Neural cell (in vitro differentiated cells): ENCODE data around the gene SREBF1.

Experiments
- POLR2AphosphoS5 ChIP-seq: IDR thresholded peaks from 2 replicates; pipeline ENCODE4 v1.6.1; 2012
- TF ChIP-seq, protein P1 (sequence below): fragments of 450-650 bp; IDR thresholded peaks from 2 replicates; pipeline ENCODE4 v1.5.1; 2014; ENCODE audit warnings: antibody characterized with exemption, mild to moderate bottlenecking, moderate library complexity; ENCODE audit not compliant: poor library complexity, severe bottlenecking

DNA sequence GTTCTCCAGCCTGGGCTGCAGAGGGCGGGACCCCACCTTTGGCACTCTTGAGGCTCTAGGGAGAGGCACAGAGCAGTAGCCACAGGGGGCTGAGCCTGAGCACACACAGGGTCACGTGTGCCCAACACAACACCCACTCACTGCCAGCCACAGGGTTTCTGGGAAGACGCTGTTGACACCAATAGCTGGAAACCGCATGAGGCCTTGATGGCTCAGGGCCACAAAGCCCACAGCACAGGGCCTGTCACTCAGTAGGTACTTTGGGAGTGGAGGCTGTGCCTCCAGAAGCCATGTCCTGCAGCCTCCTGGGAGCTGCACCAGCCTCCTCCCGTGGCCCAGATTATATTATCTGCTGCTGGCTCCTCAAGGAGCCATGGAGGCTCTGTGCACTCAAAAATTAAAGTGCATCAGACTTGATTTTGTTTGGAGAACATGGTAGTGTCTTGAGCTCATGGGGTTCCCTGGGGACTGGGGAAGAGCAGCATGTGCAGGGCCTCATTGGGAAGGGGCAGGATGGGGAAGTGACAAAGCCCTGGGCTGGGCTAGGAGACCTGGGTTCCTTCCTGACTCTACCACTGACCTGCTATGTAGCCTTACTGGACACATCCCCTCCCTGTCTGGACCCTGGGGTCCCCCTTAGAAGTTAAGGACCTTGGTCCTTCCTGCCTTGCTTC lies 12.5 kb upstream of the SREBF1 start:
- TF ChIP-seq, protein P1, sequence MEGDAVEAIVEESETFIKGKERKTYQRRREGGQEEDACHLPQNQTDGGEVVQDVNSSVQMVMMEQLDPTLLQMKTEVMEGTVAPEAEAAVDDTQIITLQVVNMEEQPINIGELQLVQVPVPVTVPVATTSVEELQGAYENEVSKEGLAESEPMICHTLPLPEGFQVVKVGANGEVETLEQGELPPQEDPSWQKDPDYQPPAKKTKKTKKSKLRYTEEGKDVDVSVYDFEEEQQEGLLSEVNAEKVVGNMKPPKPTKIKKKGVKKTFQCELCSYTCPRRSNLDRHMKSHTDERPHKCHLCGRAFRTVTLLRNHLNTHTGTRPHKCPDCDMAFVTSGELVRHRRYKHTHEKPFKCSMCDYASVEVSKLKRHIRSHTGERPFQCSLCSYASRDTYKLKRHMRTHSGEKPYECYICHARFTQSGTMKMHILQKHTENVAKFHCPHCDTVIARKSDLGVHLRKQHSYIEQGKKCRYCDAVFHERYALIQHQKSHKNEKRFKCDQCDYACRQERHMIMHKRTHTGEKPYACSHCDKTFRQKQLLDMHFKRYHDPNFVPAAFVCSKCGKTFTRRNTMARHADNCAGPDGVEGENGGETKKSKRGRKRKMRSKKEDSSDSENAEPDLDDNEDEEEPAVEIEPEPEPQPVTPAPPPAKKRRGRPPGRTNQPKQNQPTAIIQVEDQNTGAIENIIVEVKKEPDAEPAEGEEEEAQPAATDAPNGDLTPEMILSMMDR: no peak
- no peak for TF ChIP-seq POLR2AphosphoS5
